Mucosa of descending colon (tissue), 3 donors: ENCODE data around the gene FBXO31. TPM values are rescaled to one million over a fixed set of nuclear protein-coding genes. Genes with fewer than 3 reads are reported as not detected.

Experiments used
- ATAC-seq: fragments of 200-7000 bp; cut with Tn5 transposase; one replicate; pipeline ENCODE4 v1.9.1; 2020; ENCODE audit warnings: mild to moderate bottlenecking, moderate library complexity
- DNase-seq, 3 donors: peaks; one replicate each; pipeline ENCODE4 v3.0.0-alpha.2; 2020
- H3K36me3 ChIP-seq: fragments of 200-600 bp; one replicate; pipeline ENCODE4 v1.8.0; 2021; ENCODE audit warnings: low read depth, mild to moderate bottlenecking
- H3K4me1 ChIP-seq: fragments of 200-600 bp; one replicate; pipeline ENCODE4 v1.8.0; 2021; ENCODE audit warnings: low read depth, mild to moderate bottlenecking
- H3K4me3 ChIP-seq: fragments of 200-600 bp; one replicate; pipeline ENCODE4 v1.8.0; 2021; ENCODE audit warnings: mild to moderate bottlenecking
- H3K9me3 ChIP-seq: fragments of 200-600 bp; one replicate; pipeline ENCODE4 v1.8.0; 2021; ENCODE audit warnings: mild to moderate bottlenecking
- CTCF ChIP-seq: fragments of 200-600 bp; IDR thresholded peaks from one replicate; pipeline ENCODE4 v1.8.0; 2022; ENCODE audit warnings: antibody characterized with exemption, mild to moderate bottlenecking
- intact Hi-C, 2 donors: fragments of 100-400 bp; cut with DNase I in 1 of 2; cut with micrococcal nuclease in 1 of 2; formaldehyde crosslinking; loops; one replicate each; pipeline versions ENCODE4 v1.11.0 to v1.11.1; 2022; cut with DNase I, micrococcal nuclease
- total RNA-seq, 3 donors: library from RNA; stranded (reverse); fragmentation: NEBNext Ultra II Directional in 2 of 3; extraction: Animal tissue kit (Norgen Biotek cat#: 25700) in 2 of 3; gene quantifications; one replicate each; pipeline versions ENCODE4 v1.2.1 to v1.2.4, GENCODE V29; 2021 to 2023
- donor health status: DM: no; HTN: no; CAD: no; lungs with moderate emphysema.
- donor health status: DM: no; HTN: no; CAD: no.
- donor health status: DM: no; HTN: yes; CAD: no.

FBXO31 gene
- total RNA-seq, 3 donors from 2014 or later = 54.2 to 104 (median 63.9) TPM

GRCh38 chr16:87324411-87325275 is 58.9 kb downstream of the FBXO31 start:
- Histone ChIP-seq H3K36me3 (no peaks in the 10 kb centered on the region), H3K9me3 (no peaks in the 10 kb centered on the region), H3K4me3 (no peak overlapping the region), H3K4me1 (no peaks in the 10 kb centered on the region)
- ATAC-seq = peak; percentile 60
- peak in 2 of 3 donors; percentile 46 to 52 for DNase-seq
- intact Hi-C loops = no loop called here
- peak; percentile 69 for TF ChIP-seq CTCF

- TF ChIP-seq CTCF = no peak
- DNase-seq (no peak), ATAC-seq (no peak)
- intact Hi-C loops = no loop called here
- Histone ChIP-seq H3K4me3 (no peak overlapping the region), H3K9me3 (no peaks in the 10 kb centered on the region), H3K36me3 (no peaks in the 10 kb centered on the region), H3K4me1 (no peaks in the 10 kb centered on the region)
Measured at GRCh38 chr16:87323727-87324410, 59.7 kb downstream of the FBXO31 start.

GRCh38 chr16:87322833-87323726 is 60.5 kb downstream of the FBXO31 start:
- H3K4me3 ChIP-seq = no peak overlapping the region
- intact Hi-C loops = no loop called here

GRCh38 chr16:87322360-87322759 is 61.2 kb downstream of the FBXO31 start:
- no peak for ATAC-seq
- intact Hi-C loops = no loop called here

More at GRCh38 chr16:87322833-87323726, 60.5 kb downstream of the FBXO31 start:
- ATAC-seq (no peak), DNase-seq (peak in 1 of 3 donors; percentile 40)
- no peaks in the 10 kb centered on the region for H3K9me3 ChIP-seq
- peaks cover 5% of the 10 kb centered on the region for H3K4me1 ChIP-seq
- no peaks in the 10 kb centered on the region for H3K36me3 ChIP-seq
- TF ChIP-seq CTCF = no peak

More at GRCh38 chr16:87322360-87322759, 61.2 kb downstream of the FBXO31 start:
- DNase-seq = no peak
- H3K9me3 ChIP-seq = no peaks in the 10 kb centered on the region
- H3K4me1 ChIP-seq = peaks cover 7% of the 10 kb centered on the region
- TF ChIP-seq CTCF = no peak
- H3K4me3 ChIP-seq = no peak overlapping the region
- H3K36me3 ChIP-seq = no peaks in the 10 kb centered on the region
